Measurements from ENCODE around the gene SLC30A7. TPM values are rescaled to one million over a fixed set of nuclear protein-coding genes. Genes with fewer than 3 reads are reported as not detected.
A peak's percentile ranks its signal among the peaks of the same experiment; 100 is the strongest.
"Not testable (repeated sequence)": the region's sequence is repeated elsewhere in the genome, so short reads cannot be mapped to it uniquely, and the experiment has no call there.

The SLC30A7 gene
- total RNA-seq, 1 experiment from 2014 or later: 17.6 TPM

DNA sequence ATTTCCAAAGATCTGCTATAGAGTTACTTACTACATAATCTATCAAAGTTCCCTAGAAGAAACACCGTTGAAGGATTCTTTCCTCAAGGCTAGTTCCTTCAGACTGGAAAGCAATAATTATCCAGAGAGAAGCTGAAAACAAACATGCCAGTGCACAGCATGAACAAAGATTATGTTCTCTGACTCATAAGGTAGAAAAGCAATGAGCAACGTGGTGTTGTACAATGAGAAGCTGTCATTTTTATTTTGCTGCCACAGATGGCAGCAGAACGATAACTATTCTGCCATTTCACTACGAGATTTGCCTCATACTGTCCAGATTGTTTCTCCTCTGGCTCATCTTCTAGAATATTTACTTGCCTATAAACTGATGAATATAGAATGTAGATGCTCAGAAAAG lies 11.9 kb upstream of the SLC30A7 start:
- DNase-seq (ENCODE audit: low spot score): peak; percentile 53
- in situ Hi-C loops (cut with HindIII; ENCODE audit: low sequenced_read_pairs): no loop called here

DNA sequence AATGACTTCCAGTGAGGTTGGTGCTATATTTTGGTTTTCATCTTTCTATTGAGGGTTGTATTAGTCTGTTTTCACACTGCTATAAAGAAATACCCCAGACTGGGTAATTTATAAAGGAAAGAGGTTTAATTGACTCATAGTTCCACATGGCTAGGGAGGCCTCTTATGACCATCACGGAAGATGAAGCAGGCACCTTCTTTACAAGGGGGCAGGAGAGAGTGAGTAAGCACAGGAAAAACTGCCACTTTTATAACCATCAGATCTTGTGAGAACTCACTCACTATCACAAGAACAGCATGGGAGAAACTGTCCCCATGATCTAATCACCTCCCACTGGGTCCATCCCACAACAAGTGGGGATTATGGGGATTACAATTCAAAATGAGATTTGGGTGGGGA lies 6.9 kb upstream of the SLC30A7 start:
- DNase-seq (ENCODE audit: low spot score); in situ Hi-C loops (cut with HindIII; ENCODE audit: low sequenced_read_pairs): not testable (repeated sequence)

DNA sequence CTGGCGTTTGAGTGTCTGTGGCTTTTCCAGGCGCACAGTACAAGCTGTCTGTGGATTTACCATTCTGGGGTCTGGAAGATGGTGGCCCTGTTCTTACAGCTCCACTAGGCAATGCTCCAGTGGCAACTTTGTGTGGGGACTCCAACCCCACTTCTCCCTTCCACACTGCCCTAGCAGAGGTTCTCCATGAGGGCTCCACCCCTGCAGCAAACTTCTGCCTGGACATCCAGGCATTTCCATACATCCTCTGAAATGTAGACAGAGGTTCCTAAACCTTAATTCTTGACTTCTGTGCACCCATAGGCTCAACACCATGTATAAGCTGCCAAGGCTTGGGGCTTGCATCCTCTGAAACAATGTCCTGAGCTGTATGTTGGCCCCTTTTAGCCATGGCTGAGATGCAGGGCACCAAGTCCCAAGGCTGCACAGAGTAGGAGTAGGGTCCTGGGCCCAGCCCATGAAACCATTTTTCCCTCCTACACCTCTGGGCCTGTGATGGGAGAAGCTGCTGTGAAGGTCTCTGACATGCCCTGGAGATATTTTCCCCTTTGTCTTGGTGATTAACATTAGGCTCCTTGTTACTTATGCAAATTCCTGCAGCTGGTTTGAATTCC lies 5.9 kb upstream of the SLC30A7 start:
- DNase-seq (ENCODE audit: low spot score); in situ Hi-C loops (cut with HindIII; ENCODE audit: low sequenced_read_pairs): not testable (repeated sequence)

DNA sequence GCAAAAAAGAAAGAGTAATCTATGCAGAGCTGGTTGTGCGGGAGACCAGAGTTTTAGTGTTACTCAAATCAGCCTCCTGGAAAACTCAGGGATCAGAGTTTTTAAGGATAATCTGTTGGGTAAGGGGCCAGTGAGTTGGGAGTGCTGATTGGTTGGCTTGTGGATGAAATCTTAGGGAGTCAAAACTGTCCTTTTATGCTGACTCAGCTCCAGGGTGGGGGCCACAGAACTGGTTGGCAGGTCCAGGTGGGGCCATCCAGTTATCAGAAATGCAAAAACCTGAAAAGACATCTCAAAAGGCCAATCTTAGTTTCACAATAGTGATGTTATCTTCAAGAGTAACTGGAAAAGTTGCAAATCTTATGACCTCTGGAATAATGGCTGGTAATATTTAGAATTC lies 4.5 kb upstream of the SLC30A7 start:
- in situ Hi-C loops (cut with HindIII; ENCODE audit: low sequenced_read_pairs): no loop called here
- DNase-seq (ENCODE audit: low spot score): no peak

DNA sequence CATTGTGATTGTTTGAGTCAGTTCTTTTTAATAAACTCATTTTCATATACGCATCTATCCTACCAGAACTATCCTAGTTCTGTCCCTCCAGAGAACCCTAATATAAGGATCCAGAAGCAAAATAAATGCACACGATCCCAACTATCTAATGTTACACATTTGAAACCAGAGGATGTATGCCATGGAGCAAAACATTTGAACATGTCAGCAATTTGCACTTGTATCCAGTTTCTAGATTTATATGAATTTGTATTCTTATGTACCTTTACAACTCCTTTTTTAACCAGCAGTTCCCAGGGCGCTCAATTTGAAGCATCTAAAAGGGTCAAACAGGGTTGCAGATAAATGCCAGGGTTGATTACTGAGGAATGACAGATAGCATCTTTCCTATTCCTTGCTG lies 3.3 kb upstream of the SLC30A7 start:
- in situ Hi-C loops (cut with HindIII; ENCODE audit: low sequenced_read_pairs): no loop called here
- DNase-seq (ENCODE audit: low spot score): no peak

DNA sequence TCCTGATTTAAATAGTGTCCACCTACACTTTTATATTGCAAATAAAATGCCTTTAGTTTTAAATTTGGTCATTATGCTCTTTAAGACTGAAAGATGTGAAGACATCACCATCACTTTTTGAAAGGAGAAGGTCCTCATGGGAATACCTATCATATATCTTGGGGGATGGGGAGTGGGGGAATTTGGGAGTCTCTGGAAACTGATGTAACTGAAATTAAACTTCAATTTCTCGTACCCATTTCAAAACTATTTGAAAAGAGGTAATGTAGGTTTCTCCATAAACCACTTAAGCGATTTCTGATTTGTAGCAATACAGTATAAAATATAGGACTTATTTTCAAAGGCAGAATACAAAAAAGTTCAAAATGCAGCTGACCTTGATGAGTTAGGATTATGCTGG lies 2.2 kb upstream of the SLC30A7 start:
- DNase-seq (ENCODE audit: low spot score): no peak
- in situ Hi-C loops (cut with HindIII; ENCODE audit: low sequenced_read_pairs): no loop called here

DNA sequence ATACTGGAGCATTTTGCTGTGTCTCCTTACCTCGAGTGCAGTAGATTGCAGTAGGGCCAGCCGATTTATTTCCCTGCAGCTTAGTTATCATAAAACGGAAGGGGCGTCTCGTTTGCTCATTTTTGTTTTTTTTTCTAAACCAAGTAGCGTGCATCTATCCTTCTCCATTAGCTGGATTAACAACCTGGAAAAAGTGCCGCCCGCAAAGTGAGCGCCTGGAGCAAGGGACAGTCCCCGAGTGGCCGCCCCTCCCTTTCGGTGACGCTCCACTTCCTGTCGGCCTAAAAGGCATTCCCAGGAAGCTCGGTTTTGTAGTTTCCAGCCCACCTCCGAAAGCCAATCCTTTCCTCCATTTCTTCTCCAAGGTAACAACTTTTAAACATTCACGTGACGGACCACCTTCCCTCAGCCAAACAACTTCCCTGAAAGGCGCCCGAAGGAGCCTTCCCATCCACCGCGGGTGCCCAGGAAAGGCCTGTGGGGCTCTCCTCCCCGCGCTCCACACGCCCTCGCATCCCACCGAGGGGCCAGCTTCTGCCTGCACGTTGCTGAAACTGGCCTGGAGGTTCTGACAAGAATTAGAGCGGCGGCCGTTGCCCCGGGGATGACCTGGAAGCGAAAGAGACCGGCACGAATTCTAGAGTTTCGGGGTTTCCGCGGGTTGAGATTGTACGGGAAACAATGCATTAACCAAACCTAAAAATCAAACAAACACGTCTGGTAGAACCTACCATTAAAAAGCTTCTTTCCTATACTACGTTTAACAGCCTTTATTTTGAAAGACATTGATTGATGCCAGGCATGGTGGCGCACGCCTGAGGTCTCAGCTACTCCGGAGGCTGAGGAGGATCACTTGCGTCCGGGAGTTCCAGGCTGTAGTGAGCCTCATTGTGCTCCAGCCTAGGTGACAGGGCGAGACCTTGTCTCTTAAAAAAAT lies 1.0 kb upstream of the SLC30A7 start, which contains the start of gene EXTL2:
EXTL2 (minus strand) TSS at position 240 of the 937 bp plus-strand sequence. CDS start 6,085 bp downstream, outside the sequence.
- DNase-seq (ENCODE audit: low spot score): peak; percentile 97
- in situ Hi-C loops (cut with HindIII; ENCODE audit: low sequenced_read_pairs): no loop called here

DNA sequence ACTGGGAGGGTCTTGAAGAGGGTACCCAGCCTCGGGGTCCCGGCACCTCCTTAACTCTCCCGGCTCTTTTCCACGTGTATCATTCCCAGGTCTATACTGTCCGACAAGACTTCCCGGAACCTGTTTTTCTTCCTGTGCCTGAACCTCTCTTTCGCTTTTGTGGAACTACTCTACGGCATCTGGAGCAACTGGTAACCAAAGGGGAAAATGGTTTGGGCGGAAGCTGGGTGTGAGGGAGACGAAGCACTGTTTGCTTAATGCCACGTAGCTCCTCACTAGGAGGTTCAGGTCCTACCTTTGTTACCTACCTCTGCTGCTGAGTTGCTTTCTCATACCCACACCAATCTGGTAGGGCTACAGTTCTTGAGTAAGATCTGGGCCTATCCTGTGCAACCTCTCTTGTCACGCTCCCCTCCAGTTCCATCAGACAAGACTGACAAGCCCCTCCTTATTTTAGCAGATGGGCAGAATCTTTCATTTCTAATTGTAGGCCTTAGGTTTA lies 642 bp downstream of the SLC30A7 start:
- DNase-seq (ENCODE audit: low spot score): peak; percentile 43
- in situ Hi-C loops (cut with HindIII; ENCODE audit: low sequenced_read_pairs): no loop called here

DNA sequence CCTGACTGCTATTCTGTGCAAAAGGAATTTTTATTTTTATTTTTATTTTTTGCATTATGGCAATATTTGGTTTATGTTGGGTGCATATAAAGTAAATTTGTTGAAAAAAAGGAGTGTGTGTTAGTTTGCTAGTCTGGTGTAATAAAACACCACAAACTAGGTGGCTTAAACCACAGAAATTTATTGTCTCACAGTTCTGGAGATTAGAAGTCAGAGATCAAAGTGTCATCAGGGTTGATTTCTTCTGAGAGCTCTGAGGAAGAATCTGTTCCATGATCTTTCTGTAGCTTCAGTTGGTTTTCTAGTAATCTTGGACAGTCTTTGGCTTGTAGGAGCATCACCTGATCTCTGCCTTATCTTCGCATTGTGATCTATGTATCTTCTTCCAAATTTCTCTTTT lies 6.5 kb downstream of the SLC30A7 start:
- no peak for DNase-seq (ENCODE audit: low spot score)
- in situ Hi-C loops (cut with HindIII; ENCODE audit: low sequenced_read_pairs): no loop called here

DNA sequence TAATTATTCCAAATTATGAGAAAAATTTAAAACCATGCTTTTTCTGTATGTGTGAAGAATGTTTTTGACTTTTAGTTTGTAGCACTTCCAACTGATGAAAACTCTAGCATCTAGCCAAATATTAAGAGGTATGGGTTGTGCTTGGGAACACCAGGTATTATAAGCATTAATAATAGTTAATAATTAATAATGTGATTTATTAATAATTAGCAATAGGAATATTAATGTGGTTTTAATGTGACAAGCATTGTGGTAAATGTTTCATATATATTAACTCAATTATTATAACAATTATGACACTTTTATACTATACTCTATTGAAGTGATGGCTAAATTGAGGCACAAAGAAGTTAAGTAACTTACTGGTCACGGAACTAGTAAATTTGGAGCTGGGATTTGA lies 7.9 kb downstream of the SLC30A7 start:
- in situ Hi-C loops (cut with HindIII; ENCODE audit: low sequenced_read_pairs): no loop called here
- no peak for DNase-seq (ENCODE audit: low spot score)

DNA sequence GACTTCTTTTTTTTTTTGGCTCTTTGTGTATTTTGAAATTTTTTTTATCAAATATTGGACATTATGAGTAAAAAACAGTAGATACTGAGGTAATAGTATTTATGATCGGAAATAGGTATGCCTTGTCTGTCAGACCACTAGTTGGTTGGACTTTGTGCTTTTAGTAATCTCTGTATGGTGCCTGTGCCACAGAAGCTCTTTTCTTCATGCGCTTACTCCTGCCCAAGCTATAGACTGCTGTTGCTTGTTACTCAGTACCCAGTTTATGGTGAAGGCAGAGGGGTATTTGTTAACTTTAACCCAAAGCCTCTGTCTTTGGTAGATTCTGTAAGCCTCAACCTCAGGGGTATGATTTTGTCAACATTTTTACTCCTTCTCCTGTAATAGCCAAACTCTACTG lies 8.6 kb downstream of the SLC30A7 start:
- DNase-seq (ENCODE audit: low spot score): no peak
- in situ Hi-C loops (cut with HindIII; ENCODE audit: low sequenced_read_pairs): no loop called here

DNA sequence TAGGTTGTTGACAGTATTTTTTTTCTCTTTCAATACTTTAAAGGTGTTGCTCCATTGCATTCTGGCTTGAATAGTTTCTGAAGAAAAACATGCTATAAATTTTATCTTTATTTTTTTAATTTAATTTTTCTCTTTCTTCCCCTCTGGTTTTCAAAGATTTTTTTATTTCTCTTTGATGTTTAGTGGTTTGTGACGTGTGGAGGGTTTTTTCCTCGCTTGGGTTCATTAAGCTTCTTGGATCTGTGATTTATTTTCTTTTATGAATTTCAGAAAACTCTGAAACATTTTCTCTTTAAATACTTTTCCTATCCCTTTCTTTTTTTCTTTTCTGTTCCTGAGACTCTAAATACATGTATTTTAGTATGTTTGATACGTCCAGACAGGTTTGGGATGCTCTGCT lies 9.3 kb downstream of the SLC30A7 start:
- in situ Hi-C loops (cut with HindIII; ENCODE audit: low sequenced_read_pairs): no loop called here
- DNase-seq (ENCODE audit: low spot score): no peak

DNA sequence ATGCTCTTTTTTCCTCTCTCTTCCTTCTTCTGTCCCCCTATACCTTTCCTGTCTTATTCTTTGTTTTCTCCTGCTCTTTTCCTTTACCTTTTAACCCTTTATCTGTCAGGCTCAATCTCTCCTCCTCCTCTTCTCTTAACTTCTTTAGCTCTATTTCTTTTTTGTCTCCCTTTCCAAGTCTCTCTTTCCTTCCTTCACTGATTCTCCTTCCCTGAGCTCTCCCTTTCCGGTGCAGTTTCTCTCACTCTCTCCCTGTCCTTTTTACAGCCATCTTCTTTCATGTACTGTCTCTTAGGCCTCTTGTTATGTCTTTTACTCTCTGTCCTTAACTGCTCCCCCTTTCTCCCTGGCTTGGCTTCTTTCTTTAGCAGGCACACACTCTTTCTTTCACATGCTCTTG lies 12.0 kb downstream of the SLC30A7 start:
- in situ Hi-C loops (cut with HindIII; ENCODE audit: low sequenced_read_pairs): no loop called here
- DNase-seq (ENCODE audit: low spot score): no peak

DNA sequence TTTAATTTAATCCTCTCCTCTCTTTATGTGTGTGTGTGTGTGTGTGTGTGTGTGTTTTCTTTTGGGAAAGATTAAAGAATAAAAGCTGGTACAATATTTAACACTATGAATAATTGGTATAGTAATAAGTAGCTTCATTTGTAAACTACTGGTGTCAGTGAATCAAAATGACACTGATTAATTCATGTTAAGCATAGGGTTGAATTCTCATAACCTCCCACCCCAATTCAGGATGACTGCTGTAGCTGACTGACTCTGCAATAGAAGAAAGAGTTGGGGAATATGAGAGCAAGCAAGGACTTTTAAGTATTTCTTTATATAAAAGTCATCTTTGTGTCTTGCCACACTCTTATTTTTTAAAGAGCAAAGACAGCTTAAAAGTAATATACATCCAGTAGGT lies 13.1 kb downstream of the SLC30A7 start:
- in situ Hi-C loops (cut with HindIII; ENCODE audit: low sequenced_read_pairs): no loop called here
- no peak for DNase-seq (ENCODE audit: low spot score)

DNA sequence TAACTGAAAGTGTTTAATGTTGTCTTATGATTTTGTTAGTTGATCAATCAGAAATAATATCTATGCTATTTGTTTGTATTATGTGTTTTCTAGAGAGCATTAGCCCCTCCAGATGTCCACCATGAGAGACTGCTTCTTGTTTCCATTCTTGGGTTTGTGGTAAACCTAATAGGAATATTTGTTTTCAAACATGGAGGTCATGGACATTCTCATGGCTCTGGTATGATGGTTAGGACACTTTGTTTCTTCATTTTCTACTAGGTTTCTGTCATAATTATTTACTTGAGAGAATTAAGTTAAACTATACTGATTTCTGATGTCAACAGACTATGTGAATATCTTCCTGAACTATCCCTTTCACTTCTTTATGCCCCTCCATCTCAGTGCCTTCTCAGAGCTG lies 16.1 kb downstream of the SLC30A7 start:
- in situ Hi-C loops (cut with HindIII; ENCODE audit: low sequenced_read_pairs): no loop called here
- no peak for DNase-seq (ENCODE audit: low spot score)

DNA sequence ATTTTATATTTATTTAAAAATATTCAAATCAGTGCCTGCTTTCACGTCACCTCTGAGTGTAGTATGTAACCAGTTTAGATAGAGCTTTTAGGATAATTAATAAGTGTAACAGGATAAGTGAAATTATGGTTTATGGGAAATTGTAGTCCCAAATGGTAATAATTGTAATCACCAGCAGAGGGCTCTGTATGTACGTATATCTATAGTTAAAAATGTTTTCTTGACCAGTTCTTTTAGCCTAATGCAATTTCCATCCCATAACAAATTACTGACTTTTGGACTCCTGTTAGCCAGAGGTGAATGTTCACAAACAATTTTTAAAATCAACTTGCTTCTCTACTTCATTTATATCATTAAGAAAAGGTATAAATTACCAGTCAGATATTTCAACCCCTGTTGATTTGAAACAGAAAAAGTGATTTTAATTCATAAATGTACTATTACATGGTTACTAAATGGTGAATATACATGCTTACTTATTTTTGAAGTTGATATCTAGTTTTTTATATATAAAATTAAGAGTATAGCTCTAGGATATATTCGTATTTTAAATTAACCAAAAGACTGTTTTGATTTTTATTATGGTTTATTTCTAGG lies 25.3 kb downstream of the SLC30A7 start:
- peak; percentile 69 for DNase-seq (ENCODE audit: low spot score)
- in situ Hi-C loops (cut with HindIII; ENCODE audit: low sequenced_read_pairs): no loop called here

DNA sequence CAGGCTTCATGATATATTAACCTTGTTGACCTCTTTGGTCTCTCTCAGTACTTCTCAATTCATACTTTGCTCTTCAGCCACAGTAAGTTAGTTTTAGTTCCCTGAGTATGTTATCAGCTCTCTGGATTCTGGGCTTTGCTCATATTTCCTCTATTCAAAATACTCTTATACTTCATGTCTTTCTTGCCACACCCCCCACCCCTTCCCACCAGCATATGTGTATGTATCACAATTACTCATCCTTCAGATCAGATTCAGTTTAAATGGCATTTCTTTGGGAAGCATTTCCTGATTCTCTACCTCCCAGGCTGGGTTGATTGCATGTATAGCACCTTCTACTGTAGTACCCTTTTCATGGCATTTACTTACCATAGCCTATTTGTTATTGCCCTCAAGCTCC lies 28.3 kb downstream of the SLC30A7 start:
- no peak for DNase-seq (ENCODE audit: low spot score)
- in situ Hi-C loops (cut with HindIII; ENCODE audit: low sequenced_read_pairs): no loop called here

DNA sequence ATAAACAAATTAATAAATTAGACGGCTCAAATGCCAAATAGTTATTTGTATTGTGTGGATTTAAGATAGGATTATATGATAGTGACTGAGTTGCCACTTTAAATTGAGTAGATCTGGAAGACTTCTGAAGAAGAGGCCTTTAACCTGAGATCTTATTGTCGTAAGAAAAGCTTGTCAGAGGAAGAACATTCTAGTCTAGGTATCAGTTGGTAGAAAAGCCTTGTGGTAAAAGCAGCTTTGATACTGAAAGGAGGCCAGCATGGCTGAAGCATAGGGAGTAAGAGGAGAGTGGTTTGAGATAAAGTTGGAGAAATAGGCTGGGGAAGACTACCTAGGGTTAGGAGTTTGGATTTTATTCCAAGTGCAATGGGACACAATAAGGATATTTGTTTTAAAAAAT lies 29.1 kb downstream of the SLC30A7 start:
- in situ Hi-C loops (cut with HindIII; ENCODE audit: low sequenced_read_pairs): loop anchor here (25.0 kb wide), 1 partner anchor 362 kb away; no protein-coding TSS in a partner anchor
- no peak for DNase-seq (ENCODE audit: low spot score)

DNA sequence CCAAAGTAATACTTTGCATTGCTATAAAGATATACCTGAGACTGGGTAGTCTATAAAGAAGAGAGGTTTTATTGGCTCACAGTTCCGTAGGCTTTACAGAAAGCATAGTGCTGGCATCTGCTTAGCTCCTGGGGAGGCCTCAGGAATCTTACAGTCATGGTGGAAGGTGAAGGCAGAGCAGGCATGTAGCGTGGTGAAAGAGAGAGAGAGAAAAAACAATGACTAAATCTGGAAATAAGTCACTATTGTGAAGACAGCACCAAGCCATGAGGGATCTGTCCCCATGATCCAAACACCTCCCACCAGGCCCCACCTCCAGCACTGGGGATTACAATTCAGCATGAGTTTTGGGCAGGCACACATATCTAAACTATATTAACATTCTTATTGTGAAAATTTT lies 30.4 kb downstream of the SLC30A7 start:
- in situ Hi-C loops (cut with HindIII; ENCODE audit: low sequenced_read_pairs): loop anchor here (25.0 kb wide), 1 partner anchor 361 kb away; no protein-coding TSS in a partner anchor
- DNase-seq (ENCODE audit: low spot score): no peak

DNA sequence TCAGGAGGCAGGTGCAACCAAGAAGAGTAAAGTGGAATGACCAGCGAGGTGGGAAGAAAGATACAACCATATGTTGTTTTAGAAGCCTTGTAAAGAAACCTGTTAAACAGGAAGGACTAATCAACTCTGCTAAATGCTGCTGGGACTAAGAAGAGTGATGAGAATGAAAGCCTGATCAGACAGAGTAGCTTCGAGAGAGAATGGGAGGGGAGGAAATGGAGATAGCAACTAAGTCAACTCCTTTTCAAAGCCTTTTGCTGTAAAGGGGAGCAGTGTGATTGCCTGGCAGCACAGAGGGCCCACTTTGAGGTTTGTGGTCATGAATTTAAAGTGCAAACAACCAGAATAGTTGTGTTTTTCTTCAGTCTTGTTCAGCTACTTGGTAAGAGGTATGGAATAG lies 31.4 kb downstream of the SLC30A7 start:
- in situ Hi-C loops (cut with HindIII; ENCODE audit: low sequenced_read_pairs): loop anchor here (25.0 kb wide), 1 partner anchor 360 kb away; no protein-coding TSS in a partner anchor
- DNase-seq (ENCODE audit: low spot score): no peak
